ENCODE measurements around the gene NELL1.

Gene NELL1

GRCh38 chr11:20668131-20668809, 1.1 kb upstream of the NELL1 start:
- no peak for DNase-seq (ENCODE audit: low read depth in 2 of 3, low spot score in 1 of 3)

- DNase-seq (ENCODE audit: low read depth in 2 of 3, low spot score in 1 of 3): no peak
These were observed 666 bp downstream of the NELL1 start for GRCh38 chr11:20669820-20670684.

GRCh38 chr11:20670932-20671403, 1.6 kb downstream of the NELL1 start:
- DNase-seq (ENCODE audit: low read depth in 2 of 3, low spot score in 1 of 3): no peak

- DNase-seq (ENCODE audit: low read depth in 2 of 3, low spot score in 1 of 3): no peak
These were observed 2.6 kb downstream of the NELL1 start for GRCh38 chr11:20671856-20672546.

- no peak for DNase-seq (ENCODE audit: low read depth in 2 of 3, low spot score in 1 of 3)
These were observed 3.2 kb downstream of the NELL1 start for GRCh38 chr11:20672575-20672974.

GRCh38 chr11:20676658-20677057, 7.3 kb downstream of the NELL1 start:
- no peak for DNase-seq (ENCODE audit: low read depth in 2 of 3, low spot score in 1 of 3)

GRCh38 chr11:20688761-20689160, 19.4 kb downstream of the NELL1 start:
- DNase-seq (ENCODE audit: low read depth in 2 of 3, low spot score in 1 of 3): no peak

GRCh38 chr11:20707876-20708275, 38.5 kb downstream of the NELL1 start:
- DNase-seq (ENCODE audit: low read depth in 2 of 3, low spot score in 1 of 3): no peak

GRCh38 chr11:20712912-20713311, 43.5 kb downstream of the NELL1 start:
- DNase-seq (ENCODE audit: low read depth in 2 of 3, low spot score in 1 of 3): no peak

GRCh38 chr11:20715464-20715863, 46.1 kb downstream of the NELL1 start:
- DNase-seq (ENCODE audit: low read depth in 2 of 3, low spot score in 1 of 3): no peak

- DNase-seq (ENCODE audit: low read depth in 2 of 3, low spot score in 1 of 3): no peak
These were observed 46.5 kb downstream of the NELL1 start for GRCh38 chr11:20715931-20716330.

- DNase-seq (ENCODE audit: low read depth in 2 of 3, low spot score in 1 of 3): no peak
These were observed 50.4 kb downstream of the NELL1 start for GRCh38 chr11:20719821-20720220.

- DNase-seq (ENCODE audit: low read depth in 2 of 3, low spot score in 1 of 3): no peak
These were observed 54.0 kb downstream of the NELL1 start for GRCh38 chr11:20723366-20723765.

- no peak for DNase-seq (ENCODE audit: low read depth in 2 of 3, low spot score in 1 of 3)
These were observed 60.3 kb downstream of the NELL1 start for GRCh38 chr11:20729597-20730105.

GRCh38 chr11:20731676-20732215, 62.4 kb downstream of the NELL1 start:
- no peak for DNase-seq (ENCODE audit: low read depth in 2 of 3, low spot score in 1 of 3)

GRCh38 chr11:20739107-20739506, 69.7 kb downstream of the NELL1 start:
- DNase-seq (ENCODE audit: low read depth in 2 of 3, low spot score in 1 of 3): no peak

GRCh38 chr11:20739577-20739976, 70.2 kb downstream of the NELL1 start:
- DNase-seq (ENCODE audit: low read depth in 2 of 3, low spot score in 1 of 3): no peak

- DNase-seq (ENCODE audit: low read depth in 2 of 3, low spot score in 1 of 3): no peak
These were observed 85.5 kb downstream of the NELL1 start for GRCh38 chr11:20754933-20755332.

GRCh38 chr11:20759541-20759940, 90.2 kb downstream of the NELL1 start:
- DNase-seq (ENCODE audit: low read depth in 2 of 3, low spot score in 1 of 3): no peak

GRCh38 chr11:20760811-20761210, 91.4 kb downstream of the NELL1 start:
- DNase-seq (ENCODE audit: low read depth in 2 of 3, low spot score in 1 of 3): no peak

- no peak for DNase-seq (ENCODE audit: low read depth in 2 of 3, low spot score in 1 of 3)
These were observed 92.9 kb downstream of the NELL1 start for GRCh38 chr11:20762116-20762844.
